CD4-positive, alpha-beta T cell (primary cell): ENCODE measurements around the gene CASS4. TPM values are rescaled to one million over a fixed set of nuclear protein-coding genes. Genes with fewer than 3 reads are reported as not detected.
A peak's percentile ranks its signal among the peaks of the same experiment; 100 is the strongest.

Experiments
- ATAC-seq: fragments of 200-7000 bp; cut with Tn5 transposase; one replicate; pipeline ENCODE4 v1.10.0; 2022; ENCODE audit warnings: mild to moderate bottlenecking; ENCODE audit not compliant: poor library complexity
- CTCF ChIA-PET: fragments of 350-600 bp; sonication (Branson Sonifier 250); formaldehyde crosslinking; loops from one replicate; lab custom pipeline; 2021; ENCODE audit warnings: antibody characterized with exemption, inconsistent platforms; lab: Charles Lee
- POLR2A ChIA-PET: fragments of 350-600 bp; sonication (Branson Sonifier 250); formaldehyde crosslinking; loops from one replicate; lab custom pipeline; 2021; ENCODE audit warnings: antibody characterized with exemption, inconsistent platforms; lab: Charles Lee
- DNase-seq, 14 experiments: peaks; one replicate each; pipeline ENCODE4 v3.0.0-alpha.2; 2013 to 2020; ENCODE audit warnings: mixed read lengths in 2 of 14
- H3K27ac ChIP-seq, 2 donors: one replicate each; pipeline versions ENCODE4 v1.5.1 to v1.7.0; 2013; ENCODE audit warnings: low read length in 2 of 2, low read depth in 1 of 2, mild to moderate bottlenecking in 1 of 2
- H3K27me3 ChIP-seq, 2 experiments: 1 replicate in 1 of 2; 2 replicates in 1 of 2; pipeline versions ENCODE4 v1.6.1 to v1.7.0; 2013; ENCODE audit warnings: low read length in 2 of 2, control low read depth in 1 of 2, mild to moderate bottlenecking in 1 of 2, moderate library complexity in 1 of 2; ENCODE audit not compliant: insufficient read depth in 2 of 2, control insufficient read depth in 1 of 2
- H3K36me3 ChIP-seq: one replicate; pipeline ENCODE4 v1.6.1; 2013; ENCODE audit warnings: low read length, control low read depth; ENCODE audit not compliant: insufficient read depth
- H3K4me1 ChIP-seq: one replicate; pipeline ENCODE4 v1.6.1; 2013; ENCODE audit warnings: low read length, control low read depth; ENCODE audit not compliant: insufficient read depth
- H3K4me3 ChIP-seq: one replicate; pipeline ENCODE4 v1.5.1; 2013; ENCODE audit warnings: mild to moderate bottlenecking, low read length, moderate library complexity
- H3K9me3 ChIP-seq, 2 experiments: 1 replicate in 1 of 2; 2 replicates in 1 of 2; pipeline versions ENCODE4 v1.6.1 to v1.7.0; 2013; ENCODE audit warnings: low read length in 2 of 2, mild to moderate bottlenecking in 2 of 2, control low read depth in 1 of 2, moderate library complexity in 1 of 2; ENCODE audit not compliant: control insufficient read depth in 1 of 2, insufficient read depth in 1 of 2
- H3K27ac Mint-ChIP-seq: one replicate; pipeline ENCODE4 v1.8.0; 2020; ENCODE audit warnings: mixed read lengths
- H3K27me3 Mint-ChIP-seq: one replicate; pipeline ENCODE4 v1.8.0; 2021; ENCODE audit warnings: mixed read lengths
- H3K36me3 Mint-ChIP-seq: one replicate; pipeline ENCODE4 v1.8.0; 2021; ENCODE audit warnings: low read depth, mixed read lengths
- H3K4me1 Mint-ChIP-seq: one replicate; pipeline ENCODE4 v1.8.0; 2021; ENCODE audit warnings: low read depth, mixed read lengths
- H3K4me3 Mint-ChIP-seq: one replicate; pipeline ENCODE4 v1.8.0; 2020; ENCODE audit warnings: mild to moderate bottlenecking, mixed read lengths
- H3K9me3 Mint-ChIP-seq: one replicate; pipeline ENCODE4 v1.8.0; 2020; ENCODE audit warnings: mixed read lengths
- intact Hi-C, 2 experiments: fragments of 100-400 bp; cut with DNase I in 1 of 2; cut with micrococcal nuclease in 1 of 2; formaldehyde crosslinking; loops; one replicate each; pipeline versions ENCODE4 v1.15.1 to v1.9.0; 2023 to 2025; cut with DNase I, micrococcal nuclease
- total RNA-seq, 174 experiments: library from RNA in 2 of 174; stranded (reverse) in 2 of 174; gene quantifications; one replicate each; pipeline ENCODE4 v1.2.3 and lab custom pipeline; 2021 to 2026
- TF ChIP-seq, protein P1 (sequence below): fragments of 200-600 bp; IDR thresholded peaks from one replicate; pipeline ENCODE4 v1.8.0; 2022; ENCODE audit warnings: antibody characterized with exemption, mild to moderate bottlenecking

CASS4 gene
- total RNA-seq, 2 experiments from 2014 or later = 37.0 to 39.8 TPM

DNA sequence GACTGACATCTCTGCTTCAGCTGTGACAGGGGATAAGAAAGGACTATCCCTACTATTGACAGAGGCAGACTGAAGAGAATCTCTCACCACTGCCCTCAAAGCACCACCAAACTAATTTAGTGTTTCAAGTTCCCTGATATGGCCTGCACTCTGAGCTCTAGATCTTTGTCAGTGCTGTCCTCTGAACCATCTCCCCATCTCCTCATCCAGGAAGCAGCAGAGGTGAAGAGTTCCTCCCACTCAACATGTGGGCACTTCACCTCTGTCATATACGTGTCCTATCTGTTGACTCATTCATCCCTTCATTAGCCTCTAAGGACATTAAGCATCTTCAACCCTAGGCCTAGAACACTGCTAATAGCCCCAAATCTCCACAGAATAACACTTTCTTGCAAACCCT, 39.2 kb upstream of the CASS4 start:
- Histone ChIP-seq H3K4me1 (no peaks in the 10 kb centered on the region), H3K4me3 (no peak overlapping the region), H3K27me3 (no peaks in the 10 kb centered on the region), H3K27ac (no peak overlapping the region), H3K9me3 (no peaks in the 10 kb centered on the region), H3K36me3 (peaks cover 5% of the 10 kb centered on the region)
- ATAC-seq (no peak), DNase-seq (no peak)
- Mint-ChIP-seq H3K27ac (peak overlapping the region; percentile 7), H3K36me3 (peaks cover 14% of the 10 kb centered on the region), H3K9me3 (no peaks in the 10 kb centered on the region), H3K4me3 (no peak overlapping the region), H3K4me1 (no peaks in the 10 kb centered on the region), H3K27me3 (no peaks in the 10 kb centered on the region)
- ChIA-PET POLR2A (interaction anchor here (0.9 to 1.6 kb wide), 4 partner anchors 10 to 26 kb away, joined by 3 to 4 read pairs (median 4); partner anchors contain the start of genes AURKA and CSTF1), CTCF (no interaction called here)
- intact Hi-C loops = no loop called here
- TF ChIP-seq, protein P1, sequence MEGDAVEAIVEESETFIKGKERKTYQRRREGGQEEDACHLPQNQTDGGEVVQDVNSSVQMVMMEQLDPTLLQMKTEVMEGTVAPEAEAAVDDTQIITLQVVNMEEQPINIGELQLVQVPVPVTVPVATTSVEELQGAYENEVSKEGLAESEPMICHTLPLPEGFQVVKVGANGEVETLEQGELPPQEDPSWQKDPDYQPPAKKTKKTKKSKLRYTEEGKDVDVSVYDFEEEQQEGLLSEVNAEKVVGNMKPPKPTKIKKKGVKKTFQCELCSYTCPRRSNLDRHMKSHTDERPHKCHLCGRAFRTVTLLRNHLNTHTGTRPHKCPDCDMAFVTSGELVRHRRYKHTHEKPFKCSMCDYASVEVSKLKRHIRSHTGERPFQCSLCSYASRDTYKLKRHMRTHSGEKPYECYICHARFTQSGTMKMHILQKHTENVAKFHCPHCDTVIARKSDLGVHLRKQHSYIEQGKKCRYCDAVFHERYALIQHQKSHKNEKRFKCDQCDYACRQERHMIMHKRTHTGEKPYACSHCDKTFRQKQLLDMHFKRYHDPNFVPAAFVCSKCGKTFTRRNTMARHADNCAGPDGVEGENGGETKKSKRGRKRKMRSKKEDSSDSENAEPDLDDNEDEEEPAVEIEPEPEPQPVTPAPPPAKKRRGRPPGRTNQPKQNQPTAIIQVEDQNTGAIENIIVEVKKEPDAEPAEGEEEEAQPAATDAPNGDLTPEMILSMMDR = no peak

DNA sequence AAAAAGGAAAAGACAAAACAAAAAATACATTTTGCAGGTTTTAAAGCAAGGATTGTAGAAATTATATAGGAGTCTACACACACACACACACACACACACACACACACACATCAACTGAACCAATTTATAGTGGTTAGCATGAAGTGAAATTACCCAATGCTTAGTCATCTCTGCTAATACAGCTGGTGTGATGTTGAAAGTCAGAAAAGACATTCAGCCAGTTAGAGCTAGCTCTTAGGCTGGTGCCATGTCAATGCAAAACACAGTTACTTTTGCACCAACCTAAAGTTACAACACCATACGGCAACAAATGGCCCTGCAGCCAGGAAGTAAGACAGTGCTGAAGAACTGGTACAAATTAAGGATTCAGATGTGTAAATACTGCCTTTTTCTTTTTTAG, 38.1 kb upstream of the CASS4 start:
- ATAC-seq (peak; percentile 32), DNase-seq (peak in 3 of 14 experiments; percentile 22 to 55 (median 46))
- no peak overlapping the region for H3K4me3 ChIP-seq
- H3K27me3 ChIP-seq = no peaks in the 10 kb centered on the region
- no peaks in the 10 kb centered on the region for H3K4me1 Mint-ChIP-seq
- no peaks in the 10 kb centered on the region for H3K36me3 ChIP-seq
- H3K27me3 Mint-ChIP-seq = no peaks in the 10 kb centered on the region
- TF ChIP-seq, protein P1 = no peak
- H3K9me3 ChIP-seq = no peaks in the 10 kb centered on the region
- intact Hi-C loops = no loop called here
- peaks cover 8% of the 10 kb centered on the region for H3K36me3 Mint-ChIP-seq
- no peaks in the 10 kb centered on the region for H3K4me1 ChIP-seq
- H3K9me3 Mint-ChIP-seq = no peaks in the 10 kb centered on the region
- H3K27ac Mint-ChIP-seq = no peak overlapping the region
- no peak overlapping the region for H3K27ac ChIP-seq
- POLR2A ChIA-PET = no interaction called here
- H3K4me3 Mint-ChIP-seq = no peak overlapping the region
- CTCF ChIA-PET = no interaction called here

DNA sequence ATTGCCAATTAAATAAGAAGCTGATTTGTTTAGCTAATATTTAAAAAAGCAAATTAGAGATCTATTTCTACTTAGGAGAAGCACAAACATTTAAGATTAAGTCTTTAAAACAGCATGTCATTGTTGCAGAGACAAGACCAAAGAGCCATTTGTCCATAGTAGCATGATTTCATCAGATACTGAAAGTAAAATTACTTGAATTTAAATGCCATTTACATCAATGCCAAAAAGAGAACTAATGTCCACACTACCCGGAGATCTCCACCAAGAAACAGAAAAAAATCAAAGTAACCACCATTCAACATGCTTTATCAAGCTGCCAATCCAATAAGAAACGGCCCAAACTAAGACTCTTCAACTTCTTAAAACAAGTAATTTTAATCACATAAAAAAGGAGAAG, 35.7 kb upstream of the CASS4 start:
- Histone ChIP-seq H3K4me3 (no peak overlapping the region), H3K27me3 (no peaks in the 10 kb centered on the region), H3K36me3 (no peaks in the 10 kb centered on the region), H3K4me1 (no peaks in the 10 kb centered on the region), H3K27ac (no peak overlapping the region), H3K9me3 (no peaks in the 10 kb centered on the region)
- ChIA-PET POLR2A (interaction anchor here (1.2 kb wide), 1 partner anchor 16 kb away, joined by 4 read pairs; the partner anchor contains the start of genes AURKA and CSTF1), CTCF (no interaction called here)
- no peak overlapping the region for H3K4me3 Mint-ChIP-seq
- DNase-seq (no peak), ATAC-seq (no peak)
- TF ChIP-seq, protein P1 = no peak
- H3K9me3 Mint-ChIP-seq = no peaks in the 10 kb centered on the region
- no peaks in the 10 kb centered on the region for H3K27me3 Mint-ChIP-seq
- H3K36me3 Mint-ChIP-seq = no peaks in the 10 kb centered on the region
- intact Hi-C loops = no loop called here
- no peak overlapping the region for H3K27ac Mint-ChIP-seq
- H3K4me1 Mint-ChIP-seq = no peaks in the 10 kb centered on the region
